HepG2 (cell line): Measurements from ENCODE around the gene AMHR2. TPM values are rescaled to one million over a fixed set of nuclear protein-coding genes. Genes with fewer than 3 reads are reported as not detected.

Experiments used
- AGO1 ChIP-seq: fragments of 200-400 bp; formaldehyde crosslinking; IDR thresholded peaks from 2 replicates; pipeline ENCODE4 v1.6.1; 2017; ENCODE audit warnings: mild to moderate bottlenecking, low read depth, low read length, moderate library complexity; ENCODE audit not compliant: poor library complexity, severe bottlenecking
- CEBPG ChIP-seq: IDR thresholded peaks from 2 replicates; pipeline ENCODE4 v1.6.1; 2016
- DR1 ChIP-seq: sonication (generic); formaldehyde crosslinking; IDR thresholded peaks from 2 replicates; pipeline ENCODE4 v1.8.0; 2021; ENCODE audit warnings: mild to moderate bottlenecking, missing genetic modification reagents, inconsistent platforms
- EP300 ChIP-seq, 3 experiments: sonication (generic) in 1 of 3; formaldehyde crosslinking in 1 of 3; IDR thresholded peaks; 2 replicates each; pipeline versions ENCODE4 v1.5.1 to v1.6.1; 2011 to 2020; ENCODE audit warnings: low read depth in 2 of 3, low read length in 2 of 3, borderline replicate concordance in 1 of 3, improper control_type of control experiment in 1 of 3, mild to moderate bottlenecking in 1 of 3, missing genetic modification reagents in 1 of 3, moderate library complexity in 1 of 3
- GATA4 ChIP-seq: sonication (generic); IDR thresholded peaks from 2 replicates; pipeline ENCODE4 v1.6.1; 2016; ENCODE audit warnings: antibody characterized with exemption, low read depth, borderline replicate concordance
- MAX ChIP-seq: IDR thresholded peaks from 2 replicates; pipeline ENCODE4 v1.6.1; 2012; ENCODE audit warnings: inconsistent platforms
- PHF20 ChIP-seq: sonication (generic); formaldehyde crosslinking; IDR thresholded peaks from 2 replicates; pipeline ENCODE4 v1.5.0; 2020; ENCODE audit warnings: mild to moderate bottlenecking, missing genetic modification reagents
- PRMT3 ChIP-seq: sonication (generic); formaldehyde crosslinking; IDR thresholded peaks from 2 replicates; pipeline ENCODE4 v1.8.1; 2022; ENCODE audit warnings: low read depth, mild to moderate bottlenecking, moderate library complexity, missing genetic modification reagents, borderline replicate concordance
- SATB2 ChIP-seq: sonication (generic); formaldehyde crosslinking; IDR thresholded peaks from 2 replicates; pipeline ENCODE4 v1.5.0; 2020; ENCODE audit warnings: missing genetic modification reagents
- TERF1 ChIP-seq: sonication (generic); formaldehyde crosslinking; IDR thresholded peaks from 2 replicates; pipeline ENCODE4 v1.8.0; 2022; ENCODE audit warnings: mild to moderate bottlenecking, missing genetic modification reagents, moderate library complexity
- ZHX2 ChIP-seq, 2 experiments: sonication (generic) in 1 of 2; formaldehyde crosslinking in 1 of 2; IDR thresholded peaks; 2 replicates each; pipeline versions ENCODE4 v1.6.1 to v1.9.0; 2014 to 2022; ENCODE audit warnings: antibody characterized with exemption in 1 of 2, borderline replicate concordance in 1 of 2, inconsistent platforms in 1 of 2, low read depth in 1 of 2, missing genetic modification reagents in 1 of 2
- ZNF503 ChIP-seq: sonication (generic); formaldehyde crosslinking; IDR thresholded peaks from 2 replicates; pipeline ENCODE4 v1.4.0; 2020; ENCODE audit warnings: missing genetic modification reagents
- ZNF652 ChIP-seq: IDR thresholded peaks from 2 replicates; pipeline ENCODE4 v1.6.1; 2016; ENCODE audit warnings: low read depth, borderline replicate concordance
- ZNF891 ChIP-seq: sonication (generic); formaldehyde crosslinking; IDR thresholded peaks from 2 replicates; pipeline ENCODE4 v1.5.0; 2020; ENCODE audit warnings: mild to moderate bottlenecking, missing genetic modification reagents
- ZXDC ChIP-seq: sonication (generic); formaldehyde crosslinking; IDR thresholded peaks from 2 replicates; pipeline ENCODE4 v1.5.0; 2020; ENCODE audit warnings: mild to moderate bottlenecking, missing genetic modification reagents
- polyA plus RNA-seq, 8 experiments: library from polyadenylated mRNA; depleted of rRNA in 3 of 8; stranded (reverse) in 7 of 8; unstranded in 1 of 8; fragments of >200 nt; fragmentation: Illumina TruSeq in 4 of 8; extraction: Trizol in 4 of 8; gene quantifications; 2 replicates each; pipeline versions ENCODE4 v1.2.1 to v1.2.3, GENCODE V29; 2011 to 2016; ENCODE audit warnings: low read depth in 4 of 8, missing spikeins in 1 of 8, mixed read lengths in 1 of 8; ENCODE audit not compliant: insufficient read depth in 1 of 8
- total RNA-seq, 5 experiments: library from RNA; depleted of rRNA; stranded (reverse); fragments of >200 nt; fragmentation: Illumina TruSeq; extraction: Trizol; gene quantifications; 2 replicates each; pipeline ENCODE4 v1.2.3, GENCODE V29; 2016; ENCODE audit warnings: low read depth in 1 of 5

The AMHR2 gene
- total and polyA plus RNA-seq, 2 of the 13 experiments (the other 11 are each of a cell fraction or from before 2014, with no cell fraction given): 0.24 to 0.58 TPM

- TF ChIP-seq ZNF652 (CRISPR knock-in tag) (0 out of 2 replicates have a peak, but pooled peaks have one; percentile 7), EP300 (IDR thresholded peaks at IDR 0.05; ENCODE audit: low read depth in 2 of 2, low read length in 2 of 2) (0 out of 4 replicates have a peak, but pooled peaks of 1 of the 2 experiments have one; percentile 10), EP300 (CRISPR knock-in tag; IDR thresholded peaks at IDR 0.05; ENCODE audit: borderline replicate concordance) (no peak), GATA4 (peak; percentile 60; the same call in 1 of the 2 replicates), DR1 (CRISPR knock-in tag) (peak; percentile 97), MAX (peak; percentile 45), PRMT3 (no peak), ZNF503 (CRISPR knock-in tag) (no peak), ZNF891 (CRISPR knock-in tag) (no peak), AGO1 (no peak), ZXDC (CRISPR knock-in tag) (no peak), SATB2 (CRISPR knock-in tag) (no peak), CEBPG (peak; percentile 76), TERF1 (CRISPR knock-in tag) (no peak), ZHX2 (IDR thresholded peaks at IDR 0.05; ENCODE audit: low read depth) (no peak), ZHX2 (CRISPR knock-in tag; IDR thresholded peaks at IDR 0.05; ENCODE audit: borderline replicate concordance) (no peak), PHF20 (CRISPR knock-in tag) (no peak)
Measured at GRCh38 chr12:53441040-53441833, 17.6 kb downstream of the AMHR2 start, which contains the start of gene PRR13 (continued).
